GM21619 (cell line): ENCODE results near the gene ABHD17B.
"Not testable (repeated sequence)": the region's sequence is repeated elsewhere in the genome, so short reads cannot be mapped to it uniquely, and the experiment has no call there.

ENCODE experiments used
- ATAC-seq: cut with Tn5 transposase; IDR thresholded peaks from one replicate; pipeline ENCODE4 v1.9.1; 2021; ENCODE audit not compliant: unreplicated experiment

ABHD17B gene

GRCh38 chr9:71911061-71911907, at the start of gene ABHD17B, which contains the start of gene C9orf85:
Gene ABHD17B, minus strand, starts transcription at chr9:71911193. Its CDS starts 36,113 bp downstream, at chr9:71875080.
Gene C9orf85, plus strand, starts transcription at chr9:71911639. Its CDS starts 96 bp downstream, at chr9:71911735.
- ATAC-seq: peak; percentile 92

- ATAC-seq: no peak
Observed at GRCh38 chr9:71955300-71955915, 44.4 kb upstream of the ABHD17B start.

GRCh38 chr9:71954652-71955051, 43.7 kb upstream of the ABHD17B start:
- not testable (repeated sequence) for ATAC-seq

GRCh38 chr9:71944754-71945375, 33.9 kb upstream of the ABHD17B start:
- no peak for ATAC-seq

GRCh38 chr9:71941998-71942567, 31.1 kb upstream of the ABHD17B start:
- no peak for ATAC-seq

GRCh38 chr9:71941060-71941568, 30.1 kb upstream of the ABHD17B start:
- ATAC-seq: no peak

- ATAC-seq: no peak
Observed at GRCh38 chr9:71937898-71938297, 26.9 kb upstream of the ABHD17B start.

- ATAC-seq: no peak
Observed at GRCh38 chr9:71937070-71937625, 26.2 kb upstream of the ABHD17B start.

- no peak for ATAC-seq
Observed at GRCh38 chr9:71936066-71936465, 25.1 kb upstream of the ABHD17B start.

GRCh38 chr9:71931166-71931565, 20.2 kb upstream of the ABHD17B start:
- ATAC-seq: no peak

GRCh38 chr9:71929791-71930440, 18.9 kb upstream of the ABHD17B start:
- no peak for ATAC-seq

GRCh38 chr9:71929223-71929622, 18.2 kb upstream of the ABHD17B start:
- ATAC-seq: no peak

- no peak for ATAC-seq
Observed at GRCh38 chr9:71928806-71929205, 17.8 kb upstream of the ABHD17B start.

GRCh38 chr9:71928376-71928775, 17.4 kb upstream of the ABHD17B start:
- no peak for ATAC-seq

GRCh38 chr9:71925834-71926233, 14.8 kb upstream of the ABHD17B start:
- ATAC-seq: no peak

- no peak for ATAC-seq
Observed at GRCh38 chr9:71924576-71924975, 13.6 kb upstream of the ABHD17B start.

GRCh38 chr9:71921190-71921814, 10.3 kb upstream of the ABHD17B start:
- no peak for ATAC-seq

- ATAC-seq: no peak
Observed at GRCh38 chr9:71920456-71921189, 9.6 kb upstream of the ABHD17B start.

- ATAC-seq: no peak
Observed at GRCh38 chr9:71918419-71918818, 7.4 kb upstream of the ABHD17B start.
